ENCODE measurements around the gene EPHA5.

The EPHA5 gene

DNA sequence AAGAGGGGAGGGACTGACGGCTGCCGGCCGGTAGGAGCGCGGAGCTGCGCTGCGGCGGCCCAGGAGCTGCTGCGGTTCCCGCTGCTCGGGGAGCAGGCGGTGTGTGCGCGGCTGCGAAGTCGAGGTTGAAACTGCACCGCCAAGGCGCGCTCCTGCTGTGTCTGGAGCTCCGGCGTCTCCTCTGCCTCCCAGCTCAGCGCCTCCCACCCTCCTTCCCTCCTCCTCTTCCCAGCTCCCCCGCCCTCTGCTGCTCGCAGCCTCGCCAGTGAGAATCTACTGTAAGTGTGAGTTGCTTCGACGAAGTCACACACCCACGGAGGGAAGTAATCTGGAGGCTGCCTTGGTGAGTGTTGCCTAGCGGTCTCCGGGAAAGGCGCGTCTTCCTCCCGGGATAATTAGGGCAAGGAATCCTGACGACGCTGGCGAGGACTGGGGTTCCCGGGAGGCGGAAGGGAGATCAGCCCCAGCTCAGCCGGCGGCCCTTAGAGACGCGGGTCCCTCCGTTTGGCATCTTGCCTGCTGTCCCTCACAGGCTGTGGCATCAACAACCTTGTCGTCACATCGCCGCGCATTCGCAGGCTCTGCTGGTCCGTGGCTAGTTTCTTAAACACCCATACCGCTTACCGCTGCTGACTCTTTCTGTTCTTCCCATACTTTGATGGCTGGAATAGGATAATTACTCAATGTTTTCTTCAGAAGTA lies at the start of gene EPHA5:
TSS of gene EPHA5 (minus strand) at position 159 of the 701 bp plus-strand sequence. CDS start 747 bp downstream, outside the sequence.
- FAIRE-seq: no peak

DNA sequence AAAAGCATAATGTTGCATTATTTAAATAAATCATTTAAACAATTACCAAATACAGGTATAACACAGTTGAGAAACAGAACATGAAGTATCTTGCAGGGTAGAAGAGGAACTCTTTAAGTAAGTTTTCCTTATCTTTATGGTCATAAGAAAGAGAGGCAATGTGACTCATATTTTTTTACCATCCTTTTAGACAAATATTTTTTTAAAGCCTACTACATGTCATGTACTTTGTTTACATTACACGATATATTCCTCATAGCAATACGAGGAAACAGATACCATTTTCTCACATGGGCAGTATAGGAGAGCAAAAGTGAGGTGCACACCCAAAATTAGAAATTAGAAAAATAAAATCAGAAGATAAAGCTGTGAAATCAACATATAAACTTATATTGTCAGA lies 49.3 kb upstream of the EPHA5 start:
- no peak for FAIRE-seq

DNA sequence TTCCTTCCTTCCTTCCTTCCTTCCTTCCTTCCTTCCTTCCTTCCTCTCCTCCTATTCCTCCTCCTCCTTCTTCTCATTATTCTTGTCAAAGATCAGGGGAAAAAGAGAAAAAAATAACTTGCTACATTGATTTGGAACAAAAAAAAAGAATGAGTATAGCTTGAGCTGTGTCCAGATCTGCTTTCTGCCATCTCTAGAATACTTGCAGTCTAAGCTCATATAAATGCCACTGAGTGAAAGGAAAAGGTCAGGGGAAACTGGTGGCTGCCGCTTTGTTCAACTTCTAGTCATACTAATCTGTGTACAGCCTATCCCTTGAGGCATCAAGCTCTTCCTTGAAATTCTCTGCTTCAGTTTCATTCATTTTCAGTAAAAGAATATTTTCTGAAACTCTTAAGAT lies 28.3 kb upstream of the EPHA5 start:
- no peak for FAIRE-seq

DNA sequence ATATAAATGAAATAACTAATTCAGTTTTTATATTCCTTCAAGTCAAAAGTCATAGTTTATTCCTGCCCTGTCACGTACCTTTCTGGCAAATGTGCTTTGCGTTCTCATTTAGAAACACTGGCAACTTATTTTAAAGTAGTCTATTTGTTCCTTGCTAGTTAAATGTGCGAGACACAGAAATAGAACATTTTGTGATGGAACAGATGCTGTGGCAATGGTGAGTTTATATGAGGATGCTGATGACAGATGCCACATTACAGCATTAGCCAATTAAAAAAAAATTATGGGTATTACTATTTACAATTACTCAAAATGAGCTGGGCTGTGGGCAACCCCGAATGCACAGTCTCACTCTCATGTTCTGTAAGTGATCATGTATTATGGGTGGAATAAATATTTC lies 26.1 kb upstream of the EPHA5 start:
- FAIRE-seq: no peak

DNA sequence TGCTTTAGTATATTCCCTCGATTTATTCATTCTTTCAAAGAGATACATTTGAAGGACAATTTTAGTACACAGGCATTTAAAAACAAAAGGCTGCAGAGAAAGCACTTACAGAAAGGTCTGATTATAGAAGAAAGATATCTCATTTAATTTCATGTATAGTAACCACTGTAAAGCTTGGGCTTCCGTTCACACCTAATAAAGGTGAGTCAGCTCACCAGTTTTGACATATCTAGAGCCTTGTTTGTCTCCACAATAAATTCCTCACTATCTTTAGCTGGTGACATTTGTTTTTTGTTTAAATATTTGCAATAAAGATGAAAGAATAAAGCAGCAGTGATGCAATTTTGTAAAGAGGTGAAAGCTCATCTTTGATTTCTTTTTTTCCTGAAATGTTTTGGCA lies 1.1 kb upstream of the EPHA5 start:
- no peak for FAIRE-seq

DNA sequence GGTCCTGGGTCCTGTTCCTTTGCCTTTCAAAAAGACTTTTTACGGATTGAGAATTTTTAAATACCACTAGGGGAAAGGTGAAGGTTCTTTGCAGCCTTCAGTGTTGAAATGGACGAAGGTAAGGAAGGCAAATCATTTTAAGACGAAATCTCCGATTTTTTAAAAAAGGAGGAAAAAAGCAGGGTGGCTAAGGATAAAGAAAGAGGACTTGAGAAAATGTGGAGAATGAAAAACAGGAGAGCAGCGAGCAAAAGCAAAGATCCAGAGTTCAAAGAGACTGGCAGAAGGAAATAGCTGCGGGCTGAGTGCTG lies 314 bp downstream of the EPHA5 start:
- no peak for FAIRE-seq

DNA sequence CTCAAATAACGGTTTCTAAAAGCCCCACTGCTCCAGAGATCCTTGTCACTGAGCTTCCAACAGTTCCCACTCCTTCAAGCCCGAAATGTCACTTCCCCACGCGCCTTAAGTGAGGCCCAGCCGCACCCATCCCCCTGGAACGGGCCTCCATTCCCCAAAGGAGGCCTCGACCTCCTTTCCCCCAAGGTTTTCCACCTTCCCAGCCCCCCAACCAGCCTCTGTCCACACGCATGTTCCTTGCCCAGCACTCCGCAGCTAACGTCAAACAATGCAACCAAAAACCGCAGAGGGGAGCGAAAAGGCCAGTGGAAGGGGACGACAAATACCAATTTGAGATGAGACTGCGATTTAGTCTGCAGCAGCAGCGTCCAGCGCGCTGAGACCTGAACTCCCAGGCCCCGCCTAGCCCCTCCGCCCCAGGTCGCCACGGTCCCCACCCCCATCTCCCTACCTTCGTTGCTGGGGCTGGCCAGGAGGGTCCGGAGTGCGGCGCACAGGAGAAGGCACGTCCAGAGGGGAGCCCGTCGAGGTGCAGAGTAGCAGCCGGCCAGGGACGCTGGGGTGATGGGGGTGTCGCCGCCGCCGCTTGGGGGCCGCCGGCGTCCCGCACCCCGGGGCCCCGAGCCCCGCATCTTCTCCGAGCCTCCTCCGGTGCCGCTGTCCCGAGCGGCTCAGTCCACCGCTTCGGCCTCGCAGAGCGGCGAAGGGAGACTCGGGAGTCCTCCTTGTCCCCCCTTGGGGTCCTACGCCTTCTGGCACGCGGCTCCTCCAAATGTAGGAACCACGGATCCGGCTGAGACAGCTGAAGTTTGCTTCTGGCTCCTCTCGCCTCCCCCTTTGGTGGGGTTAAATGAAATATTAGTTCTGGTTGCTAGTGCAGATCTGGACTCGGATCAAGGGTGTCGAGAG lies 924 bp downstream of the EPHA5 start:
- FAIRE-seq: no peak

DNA sequence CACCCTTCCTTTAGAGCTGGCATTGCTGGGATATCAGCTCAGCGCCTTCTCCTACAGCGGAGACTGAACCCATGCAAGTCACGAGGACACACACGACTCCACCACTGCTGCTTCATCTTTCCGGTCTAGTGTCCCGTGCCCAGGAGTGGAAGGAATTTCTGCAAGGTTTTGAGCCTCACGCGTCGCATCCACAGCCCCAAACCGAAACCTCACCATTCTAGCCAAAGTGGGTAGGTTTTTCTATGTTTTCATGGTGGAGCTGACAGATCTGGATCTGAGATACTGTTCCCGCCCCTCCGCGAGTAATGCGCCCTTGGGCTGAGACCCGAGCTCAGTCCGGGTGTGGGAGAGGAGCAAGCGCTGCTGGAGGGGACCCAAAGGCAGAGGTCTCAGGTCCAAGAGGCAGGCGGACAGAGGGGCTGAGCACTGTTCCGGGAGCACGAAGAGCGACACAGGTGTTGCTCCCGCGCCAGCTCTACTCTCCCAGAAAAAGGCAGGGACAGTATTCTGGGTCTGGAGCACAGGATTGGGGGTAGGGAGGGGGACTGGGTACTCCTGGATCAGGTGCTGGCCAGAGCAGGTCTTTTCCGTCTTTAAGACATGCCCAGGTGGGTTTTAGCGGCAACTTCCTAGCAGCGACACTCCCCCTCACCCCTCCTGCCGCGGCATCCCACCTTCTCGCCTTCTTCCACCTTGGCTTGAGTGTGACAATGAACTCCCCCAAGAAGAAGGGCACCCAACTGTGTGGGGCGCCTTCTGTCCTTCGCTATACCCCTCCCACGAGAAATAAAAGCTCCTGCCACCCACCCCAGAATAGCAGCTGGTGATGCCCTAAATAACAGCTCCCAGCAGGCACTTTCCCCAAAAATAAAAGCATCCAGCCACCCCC lies 1.8 kb downstream of the EPHA5 start:
- no peak for FAIRE-seq

DNA sequence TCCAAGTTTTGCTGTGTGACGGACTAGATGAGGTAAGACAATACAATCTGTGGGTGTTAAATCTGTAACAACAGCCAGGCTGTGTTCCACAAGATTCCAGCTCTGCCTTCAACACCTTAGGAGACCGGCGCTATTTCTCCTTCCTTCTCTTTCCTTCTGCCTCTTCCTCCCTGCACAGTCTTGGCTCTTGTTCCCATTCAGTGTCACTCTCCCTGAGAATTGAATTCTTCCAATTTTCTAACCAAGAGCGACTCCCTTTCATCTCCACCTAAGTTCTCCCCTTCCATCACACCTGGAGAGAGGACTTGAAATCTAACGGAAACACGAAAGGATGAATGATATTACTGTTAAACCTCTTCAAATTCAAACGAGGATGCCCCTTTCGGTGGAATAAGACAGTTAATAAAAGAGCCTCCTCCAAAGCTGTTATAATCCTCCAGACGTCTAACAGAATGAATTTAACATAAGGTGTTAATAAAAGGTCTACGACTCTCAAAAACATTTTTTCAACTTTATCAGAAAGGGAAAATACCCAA lies 2.7 kb downstream of the EPHA5 start:
- no peak for FAIRE-seq

DNA sequence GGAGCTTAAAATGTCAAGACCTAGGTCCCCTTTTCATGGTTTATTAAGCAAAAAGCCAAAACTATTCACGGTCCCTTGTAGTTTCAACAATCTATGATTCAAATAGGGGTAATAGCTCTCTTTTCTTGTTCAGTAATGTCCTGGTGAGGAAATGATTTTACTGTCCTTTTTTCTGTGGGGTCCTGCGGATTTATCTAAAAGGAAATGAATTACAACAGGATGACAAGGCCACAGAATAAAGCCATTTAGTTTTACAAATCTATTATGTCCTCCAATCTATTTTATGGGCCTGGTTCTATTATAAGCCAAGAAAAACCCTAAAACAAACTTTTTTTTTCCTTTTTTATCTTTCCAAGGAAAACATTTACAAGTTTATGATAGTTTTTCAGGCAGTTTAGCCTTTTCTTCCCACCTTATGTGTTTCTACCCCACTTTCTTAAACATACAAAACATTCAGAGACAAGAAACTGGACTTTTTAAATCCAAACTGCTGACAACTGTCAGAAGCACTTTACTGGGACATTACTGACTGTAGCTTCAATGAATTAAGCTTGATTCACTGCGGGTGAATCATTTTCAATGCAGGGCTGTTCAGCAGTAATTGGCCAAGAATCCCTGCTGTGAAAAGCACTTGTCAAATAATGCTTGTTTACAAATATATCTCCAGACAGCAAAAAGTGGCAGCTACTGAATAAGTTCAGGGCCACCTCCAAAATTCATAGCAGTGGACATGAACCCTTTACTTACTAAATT lies 4.3 kb downstream of the EPHA5 start:
- no peak for FAIRE-seq

DNA sequence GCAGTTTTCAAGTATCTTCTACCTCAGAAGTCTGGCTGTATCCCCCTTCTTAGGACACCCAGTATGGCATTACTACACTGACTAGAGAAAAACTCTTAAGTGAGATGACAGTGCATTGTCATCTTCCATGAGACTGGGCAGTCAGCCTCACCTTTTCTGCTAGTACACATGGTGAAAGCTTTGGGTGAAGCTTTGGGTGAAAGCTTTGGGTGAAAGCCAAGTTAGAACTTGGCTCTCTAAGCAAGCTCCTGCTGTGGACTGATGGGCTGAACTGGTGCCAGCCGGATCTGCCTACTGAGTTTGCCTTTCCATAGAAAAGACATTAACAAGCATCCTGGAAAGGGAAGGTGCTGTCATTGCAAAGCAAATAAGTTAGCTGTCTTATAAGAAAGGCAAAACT lies 8.8 kb downstream of the EPHA5 start:
- no peak for FAIRE-seq

DNA sequence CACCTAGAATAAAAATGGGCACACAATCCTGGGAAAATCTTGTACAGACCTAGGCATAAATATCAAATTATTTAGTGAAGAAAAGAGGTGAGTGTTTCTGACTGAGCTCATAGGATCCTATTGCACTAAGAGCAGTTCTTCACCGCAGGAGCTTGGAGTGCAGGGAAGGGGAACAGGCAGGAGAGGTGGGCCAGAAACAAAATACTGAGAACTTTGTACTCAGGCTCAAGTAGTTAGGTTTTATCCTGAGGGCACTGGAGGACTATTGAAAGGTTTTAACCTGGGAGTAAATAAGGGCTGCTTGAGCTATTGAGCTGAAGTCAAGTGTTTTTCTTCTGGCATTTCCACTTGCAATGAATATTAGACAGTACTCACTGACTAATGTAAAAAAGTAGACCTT lies 12.2 kb downstream of the EPHA5 start:
- FAIRE-seq: no peak

DNA sequence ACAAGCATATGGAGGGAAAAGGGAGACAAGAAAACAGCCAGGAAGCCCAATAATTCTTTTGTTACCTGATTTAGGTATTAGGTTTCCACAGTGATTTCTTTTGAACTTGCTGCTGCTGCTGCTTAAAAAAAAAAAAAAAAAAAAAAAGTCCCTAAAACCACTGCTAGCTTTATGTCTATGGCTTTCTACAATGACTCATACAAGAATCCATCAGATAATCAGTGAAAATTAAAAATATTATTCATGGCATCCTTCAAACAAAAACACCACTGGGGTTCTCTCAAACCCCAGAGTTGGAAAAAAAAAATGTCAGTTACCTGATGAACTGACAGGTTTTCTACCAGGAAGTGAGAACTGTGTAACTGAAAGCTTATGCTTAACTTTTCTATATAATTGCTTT lies 14.3 kb downstream of the EPHA5 start:
- FAIRE-seq: no peak

DNA sequence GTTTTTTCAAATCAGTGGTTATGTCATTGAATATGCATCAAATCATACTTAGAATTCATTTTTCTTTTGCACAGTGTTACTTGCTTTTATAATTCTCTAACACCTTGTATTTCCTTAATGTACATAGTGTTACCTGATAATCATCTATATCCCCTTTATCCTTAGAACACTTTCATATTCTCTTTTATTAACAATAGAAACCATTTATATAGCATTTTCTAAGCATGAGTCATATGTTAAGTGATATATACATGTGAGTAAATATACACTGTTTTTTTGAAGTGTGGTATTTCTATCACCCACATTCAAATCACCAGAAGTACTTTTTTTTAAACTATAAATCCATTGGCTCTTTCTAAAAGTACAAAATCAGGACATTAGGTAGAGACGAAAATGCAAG lies 15.3 kb downstream of the EPHA5 start:
- FAIRE-seq: no peak

DNA sequence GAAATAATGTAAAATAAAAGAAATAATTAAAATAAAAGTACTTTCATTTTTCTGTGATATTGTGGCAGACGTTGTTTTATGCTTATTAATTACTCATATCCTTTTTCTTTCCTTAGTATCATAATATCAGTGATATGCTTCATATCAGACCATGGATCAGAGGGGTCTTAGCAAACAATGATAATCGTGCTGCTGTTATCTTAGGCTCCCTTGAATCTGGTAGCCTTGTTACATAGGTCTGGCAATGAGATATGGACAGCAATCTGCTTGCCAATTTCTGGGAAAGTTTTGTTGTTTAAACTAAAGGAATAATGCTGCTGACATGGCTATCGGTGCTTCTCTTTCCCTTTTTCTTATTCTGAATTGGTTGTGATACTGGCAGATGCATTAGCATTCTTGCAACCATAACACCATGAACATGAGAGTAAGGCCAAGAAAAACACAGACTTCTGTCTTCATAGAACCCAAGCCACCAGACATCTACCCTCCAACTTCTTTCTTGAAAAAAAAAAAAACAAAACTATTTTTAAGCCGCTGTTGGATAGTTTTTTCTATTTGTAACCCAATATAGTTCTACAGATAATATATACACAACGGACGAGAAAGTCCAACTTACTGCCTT lies 16.4 kb downstream of the EPHA5 start:
- FAIRE-seq: no peak

DNA sequence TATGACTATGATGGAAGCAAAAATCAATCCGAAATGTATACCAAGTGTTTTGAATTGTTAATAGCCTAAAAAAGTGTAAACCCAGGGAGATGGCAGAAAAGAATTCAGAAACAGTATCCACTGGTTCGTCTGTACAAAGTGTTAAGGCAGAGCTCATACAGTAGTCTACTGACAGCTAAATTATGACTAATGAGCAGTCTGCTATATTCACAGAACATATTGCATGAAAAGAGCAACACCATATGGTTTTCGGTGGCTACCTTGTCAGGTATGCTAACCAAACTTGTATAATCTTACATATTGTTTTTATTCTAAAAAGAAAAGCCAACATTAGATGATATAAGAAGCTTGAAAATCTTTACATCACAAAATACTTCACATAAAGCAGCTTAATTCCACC lies 18.5 kb downstream of the EPHA5 start:
- no peak for FAIRE-seq

DNA sequence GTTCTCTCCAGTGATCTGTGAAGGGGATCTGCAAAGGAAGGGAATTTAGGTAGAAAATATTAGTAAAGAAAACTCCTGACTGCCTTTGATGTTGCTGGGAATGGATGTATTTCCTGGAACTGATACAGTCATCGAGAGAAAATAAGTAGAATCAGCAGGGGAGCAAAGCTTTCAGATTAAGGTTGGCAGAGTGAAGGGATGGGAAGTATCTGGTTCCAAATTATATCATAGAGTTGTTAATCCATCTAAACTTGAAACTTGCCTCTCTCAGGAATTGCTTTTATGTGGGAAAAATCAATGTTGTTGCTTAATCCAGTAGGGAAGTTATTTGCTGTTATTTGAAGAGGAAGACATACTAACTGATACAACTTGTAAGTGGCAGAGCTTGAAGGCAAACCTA lies 19.3 kb downstream of the EPHA5 start:
- no peak for FAIRE-seq

DNA sequence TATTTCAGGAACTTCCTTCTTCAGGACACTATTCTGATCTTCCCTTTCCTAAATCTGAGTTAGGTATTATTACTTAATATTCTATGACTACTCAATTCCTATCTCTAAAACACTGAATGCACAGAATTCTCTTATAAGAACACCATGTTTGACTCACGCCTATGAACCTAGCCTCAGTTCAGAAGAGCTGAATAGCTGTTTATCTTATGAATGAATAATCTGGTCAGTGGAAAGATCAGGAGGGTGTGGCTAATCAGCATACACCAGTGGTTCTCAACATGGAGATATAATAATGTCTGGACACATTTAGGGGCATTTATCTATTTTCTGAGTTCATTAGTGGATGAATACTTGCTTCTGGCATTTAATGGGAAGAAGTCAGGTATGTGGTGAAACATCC lies 24.2 kb downstream of the EPHA5 start:
- FAIRE-seq: no peak

DNA sequence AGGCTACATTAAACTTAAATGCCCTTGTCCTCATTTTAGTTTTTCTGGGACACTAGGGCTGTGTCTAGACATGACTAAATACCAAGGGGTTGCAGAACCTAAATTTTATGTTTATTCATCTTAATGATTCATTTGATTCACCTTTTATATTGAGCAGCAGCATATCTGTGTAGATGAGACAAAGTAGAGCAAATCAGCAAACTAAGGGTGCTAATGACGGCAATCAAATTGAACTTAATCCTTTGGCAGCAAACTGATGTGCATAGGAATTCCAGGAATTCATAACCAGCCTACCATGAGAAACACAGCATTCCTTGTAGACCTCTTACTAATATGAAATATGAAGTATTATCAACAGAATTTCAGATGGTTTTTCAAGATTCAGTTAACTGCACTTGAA lies 25.1 kb downstream of the EPHA5 start:
- no peak for FAIRE-seq

DNA sequence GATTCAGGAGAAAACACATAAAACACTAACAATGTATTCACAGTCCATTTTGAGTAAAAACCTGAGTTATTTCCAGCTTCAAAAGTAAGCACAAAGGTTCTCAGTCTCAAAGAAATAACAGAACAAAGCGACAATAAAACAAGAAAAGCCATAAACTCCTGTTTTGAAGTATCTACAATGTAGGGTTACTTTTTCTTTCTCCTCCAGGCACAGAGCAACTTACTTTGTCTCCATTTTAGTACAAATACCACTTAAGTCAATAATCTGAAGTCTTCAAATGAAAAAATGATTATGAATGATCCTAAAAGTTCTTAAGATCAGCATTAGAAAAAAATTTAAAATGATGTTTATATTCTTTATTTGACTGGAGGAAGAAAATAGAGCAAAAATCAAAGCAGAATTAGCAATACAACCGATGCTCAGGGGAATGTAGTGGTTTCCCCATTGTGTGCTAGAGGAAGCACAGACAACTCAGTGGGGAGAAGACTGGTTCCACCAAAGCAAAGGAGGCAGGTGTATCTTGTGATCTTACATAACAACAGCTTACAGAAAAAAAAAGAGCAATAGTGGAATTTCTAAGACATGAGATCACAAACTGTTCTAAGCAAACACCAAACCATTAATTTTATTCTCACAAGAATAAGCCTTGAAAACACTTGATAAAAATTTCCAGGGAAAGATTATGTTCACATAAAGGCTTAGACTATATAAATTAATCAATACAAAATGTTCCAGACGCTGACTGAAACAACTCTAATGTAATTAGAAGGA lies 35.1 kb downstream of the EPHA5 start:
- FAIRE-seq: no peak

DNA sequence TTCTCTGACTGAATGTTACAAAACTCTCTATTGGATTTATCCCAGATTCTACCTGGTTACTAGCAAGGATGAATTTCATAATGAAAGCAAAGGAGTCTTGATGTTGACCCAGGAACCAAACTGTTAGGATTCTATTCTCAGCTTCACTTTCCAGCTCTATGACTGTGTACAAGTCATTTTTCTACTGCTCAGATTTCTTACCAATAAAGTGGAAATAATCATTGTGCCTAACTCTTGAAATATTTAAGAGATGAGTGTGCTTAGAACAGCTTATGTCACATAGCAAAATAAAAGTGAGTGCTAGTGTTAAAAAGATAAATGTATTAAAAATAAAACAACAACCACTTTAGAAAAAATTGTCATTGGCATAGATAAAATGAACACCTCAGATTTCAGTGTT lies 45.6 kb downstream of the EPHA5 start:
- FAIRE-seq: no peak
